GM12878 (cell line): ENCODE measurements around the gene IRF6. TPM values are rescaled to one million over a fixed set of nuclear protein-coding genes. Genes with fewer than 3 reads are reported as not detected.

ENCODE experiments used
- BMI1 ChIP-seq: fragments of 450-650 bp; IDR thresholded peaks from 2 replicates; pipeline ENCODE4 v1.6.1; 2016; ENCODE audit warnings: mild to moderate bottlenecking, moderate library complexity, borderline replicate concordance
- CBX3 ChIP-seq: fragments of 200-600 bp; sonication (generic); IDR thresholded peaks from 2 replicates; pipeline ENCODE4 v1.6.1; 2016; ENCODE audit warnings: low read depth, borderline replicate concordance
- EP300 ChIP-seq, 2 experiments: fragments of 150-350 bp in 1 of 2; IDR thresholded peaks; 2 replicates each; pipeline ENCODE4 v1.6.1; 2011 to 2012; ENCODE audit warnings: low read depth in 2 of 2, low read length in 2 of 2, borderline replicate concordance in 1 of 2, improper control_type of control experiment in 1 of 2, inconsistent platforms in 1 of 2; ENCODE audit not compliant: control insufficient read depth in 1 of 2
- ETV6 ChIP-seq, 2 experiments: fragments of 450-650 bp in 1 of 2; IDR thresholded peaks in 1 of 2; conservative IDR thresholded peaks in 1 of 2; 2 replicates each; pipeline ENCODE4 v1.6.1; 2014; ENCODE audit warnings: antibody characterized with exemption in 1 of 2, borderline replicate concordance in 1 of 2, low read depth in 1 of 2, mild to moderate bottlenecking in 1 of 2, moderate library complexity in 1 of 2
- FOXM1 ChIP-seq: IDR thresholded peaks from 2 replicates; pipeline ENCODE4 v1.6.1; 2012; ENCODE audit warnings: low read depth, mild to moderate bottlenecking, inconsistent platforms, low read length, moderate library complexity
- GABPA ChIP-seq: IDR thresholded peaks from 2 replicates; pipeline ENCODE4 v1.6.1; 2014; ENCODE audit warnings: antibody characterized with exemption, low read depth, mild to moderate bottlenecking, inconsistent platforms
- HDAC2 ChIP-seq: fragments of 200-600 bp; sonication (generic); IDR thresholded peaks from 2 replicates; pipeline ENCODE4 v1.6.1; 2017
- IRF4 ChIP-seq: IDR thresholded peaks from 2 replicates; pipeline ENCODE4 v1.6.1; 2011; ENCODE audit warnings: low read depth, low read length
- KAT2A ChIP-seq: conservative IDR thresholded peaks from 2 replicates; pipeline ENCODE4 v1.6.1; 2011; ENCODE audit warnings: low read depth, low read length; ENCODE audit not compliant: control insufficient read depth
- NFIC ChIP-seq: IDR thresholded peaks from 2 replicates; pipeline ENCODE4 v1.6.1; 2012; ENCODE audit warnings: low read depth, mild to moderate bottlenecking, inconsistent platforms, low read length, moderate library complexity
- NFYA ChIP-seq: IDR thresholded peaks from 2 replicates; pipeline ENCODE4 v1.6.1; 2011; ENCODE audit warnings: low read depth, mild to moderate bottlenecking, low read length, improper control_type of control experiment, borderline replicate concordance
- NR2F1 ChIP-seq: fragments of 450-650 bp; conservative IDR thresholded peaks from 2 replicates; pipeline ENCODE4 v1.6.1; 2017; ENCODE audit warnings: mild to moderate bottlenecking
- POLR2AphosphoS2 ChIP-seq: IDR thresholded peaks from 2 replicates; pipeline ENCODE4 v1.6.1; 2011; ENCODE audit warnings: low read depth, mild to moderate bottlenecking, low read length, improper control_type of control experiment, moderate library complexity
- RELA ChIP-seq: fragments of 450-650 bp; IDR thresholded peaks from 2 replicates; pipeline ENCODE4 v1.8.0; 2014; ENCODE audit warnings: borderline replicate concordance; ENCODE audit not compliant: partially characterized antibody
- RUNX3 ChIP-seq: IDR thresholded peaks from 2 replicates; pipeline ENCODE4 v1.6.1; 2012; ENCODE audit warnings: low read length, inconsistent platforms
- SIN3A ChIP-seq: IDR thresholded peaks from 2 replicates; pipeline ENCODE4 v1.6.1; 2012; ENCODE audit warnings: low read depth, low read length, improper control_type of control experiment
- SMC3 ChIP-seq: IDR thresholded peaks from 2 replicates; pipeline ENCODE4 v1.6.1; 2011; ENCODE audit warnings: low read length, improper control_type of control experiment, borderline replicate concordance
- SP1 ChIP-seq: IDR thresholded peaks from one replicate; pipeline ENCODE4 v1.6.1; 2011; ENCODE audit warnings: low read depth, low read length
- YBX1 ChIP-seq: fragments of 450-650 bp; IDR thresholded peaks from 2 replicates; pipeline ENCODE4 v1.6.1; 2016; ENCODE audit warnings: antibody characterized with exemption
- ZBED1 ChIP-seq: IDR thresholded peaks from 2 replicates; pipeline ENCODE4 v1.6.1; 2016; ENCODE audit warnings: borderline replicate concordance
- polyA plus RNA-seq, 11 experiments: library from polyadenylated mRNA; depleted of rRNA in 4 of 11; unstranded in 6 of 11; stranded (reverse) in 5 of 11; fragments of >200 nt; fragmentation: Nextera tagmentation in 4 of 11; fragmentation: Illumina TruSeq in 1 of 11; extraction: Ambion mirVana in 4 of 11; extraction: Trizol in 1 of 11; gene quantifications; 1 replicate in 1 of 11; 2 replicates in 10 of 11; pipeline versions ENCODE4 v1.2.1 to v1.2.3, GENCODE V29; 2011 to 2016; ENCODE audit warnings: inconsistent platforms in 2 of 11, missing spikeins in 2 of 11, low read depth in 1 of 11
- total RNA-seq, 4 experiments: library from RNA; depleted of rRNA in 3 of 4; stranded (reverse); fragments of >200 nt in 3 of 4; fragmentation: Illumina TruSeq in 1 of 4; extraction: Trizol in 1 of 4; gene quantifications; 2 replicates each; pipeline versions ENCODE4 v1.2.1 to v1.2.3, GENCODE V29; 2013 to 2021
- TF ChIP-seq, protein P1 (sequence below): IDR thresholded peaks from 2 replicates; pipeline ENCODE4 v1.6.1; 2012; ENCODE audit warnings: low read depth, low read length, improper control_type of control experiment
- TF ChIP-seq, protein P2 (sequence below): fragments of 150-350 bp; IDR thresholded peaks from 2 replicates; pipeline ENCODE4 v1.6.1; 2014; ENCODE audit warnings: mild to moderate bottlenecking, low read depth, low read length
- TF ChIP-seq, protein P3 (sequence below): IDR thresholded peaks from 2 replicates; pipeline ENCODE4 v1.6.1; 2011; ENCODE audit warnings: borderline replicate concordance, low read depth, mild to moderate bottlenecking, moderate library complexity, mixed read lengths, low read length; ENCODE audit not compliant: insufficient read depth; ENCODE audit errors: extremely low read length
- TF ChIP-seq, protein P4 (sequence below): fragments of 450-650 bp; IDR thresholded peaks from 2 replicates; pipeline ENCODE4 v1.6.1; 2017; ENCODE audit warnings: mild to moderate bottlenecking, moderate library complexity

IRF6 gene
- total and polyA plus RNA-seq, 10 of the 15 experiments (the other 5 are each of a cell fraction or from before 2014, with no cell fraction given), result 0.04 to 0.50 (median 0.09) TPM; not detected in 1

DNA sequence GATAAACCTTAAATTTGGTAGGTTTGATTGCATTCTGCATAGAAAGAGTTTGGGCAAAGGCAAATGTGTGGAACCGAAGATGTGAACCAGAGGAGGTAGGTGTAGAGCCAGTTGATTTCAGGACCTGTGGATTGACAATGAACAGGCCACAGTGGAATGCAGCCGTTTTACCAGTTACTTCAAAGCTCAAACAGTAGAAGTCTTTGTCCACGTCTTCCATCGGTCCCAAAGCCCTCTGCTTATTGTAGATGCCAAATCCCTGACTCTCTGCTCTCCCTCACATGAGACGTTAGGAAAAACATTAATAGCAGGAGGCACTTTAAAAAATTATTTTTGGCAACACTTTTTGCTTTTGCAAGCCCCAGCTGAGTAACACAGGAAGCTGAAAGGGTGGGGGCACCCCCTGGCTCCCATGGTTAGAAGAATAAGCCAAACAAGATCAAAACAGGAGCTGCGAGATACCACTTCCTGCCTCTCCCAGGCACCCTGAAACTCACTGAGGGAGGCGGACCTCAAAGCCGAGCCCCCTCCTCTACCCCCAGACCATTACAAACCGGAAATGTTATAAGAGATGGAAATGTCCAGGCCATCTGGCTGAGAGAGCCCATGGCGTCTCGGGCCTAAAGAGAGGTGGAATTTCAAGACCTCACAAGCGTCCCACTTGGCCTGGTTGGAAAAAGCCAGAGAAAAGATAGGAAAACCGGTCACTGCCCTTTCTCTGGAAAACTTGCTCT lies 36.6 kb downstream of the IRF6 start (continued):
- TF ChIP-seq NFYA (no peak), POLR2AphosphoS2 (peak; percentile 45; the same call in 1 of the 2 replicates), SP1 (no peak), ZBED1 (no peak), YBX1 (no peak), KAT2A (no peak), EP300 (IDR thresholded peaks at IDR 0.05; ENCODE audit: borderline replicate concordance in 1 of 2, control insufficient read depth in 1 of 2, low read depth in 2 of 2, low read length in 2 of 2) (peak; percentile 73 to 79; a peak in 3 of 4 replicates), ETV6 (conservative IDR thresholded peaks at IDR 0.05 in 1 of 2, IDR thresholded peaks at IDR 0.05 in 1 of 2; ENCODE audit: borderline replicate concordance in 1 of 2, low read depth in 1 of 2) (peak in 1 of 2 experiments; percentile 83; a peak in 2 of 4 replicates), FOXM1 (peak; percentile 82), NFIC (peak; percentile 81), NR2F1 (no peak), HDAC2 (no peak), RELA (peak; percentile 60), CBX3 (no peak), SIN3A (no peak), SMC3 (no peak), RUNX3 (peak; percentile 92), IRF4 (peak; percentile 49; the same call in 1 of the 2 replicates), BMI1 (peak; percentile 29; the same call in 1 of the 2 replicates), GABPA (peak; percentile 66)
- TF ChIP-seq, protein P1, sequence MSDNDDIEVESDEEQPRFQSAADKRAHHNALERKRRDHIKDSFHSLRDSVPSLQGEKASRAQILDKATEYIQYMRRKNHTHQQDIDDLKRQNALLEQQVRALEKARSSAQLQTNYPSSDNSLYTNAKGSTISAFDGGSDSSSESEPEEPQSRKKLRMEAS, result no peak
- TF ChIP-seq, protein P2, sequence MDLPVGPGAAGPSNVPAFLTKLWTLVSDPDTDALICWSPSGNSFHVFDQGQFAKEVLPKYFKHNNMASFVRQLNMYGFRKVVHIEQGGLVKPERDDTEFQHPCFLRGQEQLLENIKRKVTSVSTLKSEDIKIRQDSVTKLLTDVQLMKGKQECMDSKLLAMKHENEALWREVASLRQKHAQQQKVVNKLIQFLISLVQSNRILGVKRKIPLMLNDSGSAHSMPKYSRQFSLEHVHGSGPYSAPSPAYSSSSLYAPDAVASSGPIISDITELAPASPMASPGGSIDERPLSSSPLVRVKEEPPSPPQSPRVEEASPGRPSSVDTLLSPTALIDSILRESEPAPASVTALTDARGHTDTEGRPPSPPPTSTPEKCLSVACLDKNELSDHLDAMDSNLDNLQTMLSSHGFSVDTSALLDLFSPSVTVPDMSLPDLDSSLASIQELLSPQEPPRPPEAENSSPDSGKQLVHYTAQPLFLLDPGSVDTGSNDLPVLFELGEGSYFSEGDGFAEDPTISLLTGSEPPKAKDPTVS, result no peak
- TF ChIP-seq, protein P3, sequence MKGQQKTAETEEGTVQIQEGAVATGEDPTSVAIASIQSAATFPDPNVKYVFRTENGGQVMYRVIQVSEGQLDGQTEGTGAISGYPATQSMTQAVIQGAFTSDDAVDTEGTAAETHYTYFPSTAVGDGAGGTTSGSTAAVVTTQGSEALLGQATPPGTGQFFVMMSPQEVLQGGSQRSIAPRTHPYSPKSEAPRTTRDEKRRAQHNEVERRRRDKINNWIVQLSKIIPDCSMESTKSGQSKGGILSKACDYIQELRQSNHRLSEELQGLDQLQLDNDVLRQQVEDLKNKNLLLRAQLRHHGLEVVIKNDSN, result no peak
- TF ChIP-seq, protein P4, sequence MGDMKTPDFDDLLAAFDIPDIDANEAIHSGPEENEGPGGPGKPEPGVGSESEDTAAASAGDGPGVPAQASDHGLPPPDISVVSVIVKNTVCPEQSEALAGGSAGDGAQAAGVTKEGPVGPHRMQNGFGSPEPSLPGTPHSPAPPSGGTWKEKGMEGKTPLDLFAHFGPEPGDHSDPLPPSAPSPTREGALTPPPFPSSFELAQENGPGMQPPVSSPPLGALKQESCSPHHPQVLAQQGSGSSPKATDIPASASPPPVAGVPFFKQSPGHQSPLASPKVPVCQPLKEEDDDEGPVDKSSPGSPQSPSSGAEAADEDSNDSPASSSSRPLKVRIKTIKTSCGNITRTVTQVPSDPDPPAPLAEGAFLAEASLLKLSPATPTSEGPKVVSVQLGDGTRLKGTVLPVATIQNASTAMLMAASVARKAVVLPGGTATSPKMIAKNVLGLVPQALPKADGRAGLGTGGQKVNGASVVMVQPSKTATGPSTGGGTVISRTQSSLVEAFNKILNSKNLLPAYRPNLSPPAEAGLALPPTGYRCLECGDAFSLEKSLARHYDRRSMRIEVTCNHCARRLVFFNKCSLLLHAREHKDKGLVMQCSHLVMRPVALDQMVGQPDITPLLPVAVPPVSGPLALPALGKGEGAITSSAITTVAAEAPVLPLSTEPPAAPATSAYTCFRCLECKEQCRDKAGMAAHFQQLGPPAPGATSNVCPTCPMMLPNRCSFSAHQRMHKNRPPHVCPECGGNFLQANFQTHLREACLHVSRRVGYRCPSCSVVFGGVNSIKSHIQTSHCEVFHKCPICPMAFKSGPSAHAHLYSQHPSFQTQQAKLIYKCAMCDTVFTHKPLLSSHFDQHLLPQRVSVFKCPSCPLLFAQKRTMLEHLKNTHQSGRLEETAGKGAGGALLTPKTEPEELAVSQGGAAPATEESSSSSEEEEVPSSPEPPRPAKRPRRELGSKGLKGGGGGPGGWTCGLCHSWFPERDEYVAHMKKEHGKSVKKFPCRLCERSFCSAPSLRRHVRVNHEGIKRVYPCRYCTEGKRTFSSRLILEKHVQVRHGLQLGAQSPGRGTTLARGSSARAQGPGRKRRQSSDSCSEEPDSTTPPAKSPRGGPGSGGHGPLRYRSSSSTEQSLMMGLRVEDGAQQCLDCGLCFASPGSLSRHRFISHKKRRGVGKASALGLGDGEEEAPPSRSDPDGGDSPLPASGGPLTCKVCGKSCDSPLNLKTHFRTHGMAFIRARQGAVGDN, result peak; percentile 60; the same call in 1 of the 2 replicates
